HCT116 (cell line): ENCODE measurements around the gene ZNF718.

ENCODE experiments used
- CBX3 ChIP-seq: IDR thresholded peaks from 2 replicates; pipeline ENCODE4 v1.6.1; 2012; ENCODE audit warnings: low read depth
- CEBPB ChIP-seq: IDR thresholded peaks from 2 replicates; pipeline ENCODE4 v1.6.1; 2012; ENCODE audit warnings: low read depth
- EZH2phosphoT487 ChIP-seq: fragments of 200-600 bp; IDR thresholded peaks from 2 replicates; pipeline ENCODE4 v1.6.1; 2018; ENCODE audit warnings: antibody characterized with exemption, borderline replicate concordance
- JUND ChIP-seq: IDR thresholded peaks from 2 replicates; pipeline ENCODE4 v1.6.1; 2012
- POLR2A ChIP-seq: IDR thresholded peaks from 2 replicates; pipeline ENCODE4 v1.7.0; 2011; ENCODE audit warnings: borderline replicate concordance; ENCODE audit not compliant: insufficient read depth, insufficient read length; ENCODE audit errors: extremely low read depth
- POLR2AphosphoS5 ChIP-seq: IDR thresholded peaks from 2 replicates; pipeline ENCODE4 v1.6.1; 2011; ENCODE audit warnings: mild to moderate bottlenecking, low read depth, low read length, moderate library complexity
- SRF ChIP-seq: IDR thresholded peaks from 2 replicates; pipeline ENCODE4 v1.6.1; 2012; ENCODE audit warnings: low read depth
- ZNF274 ChIP-seq: fragments of 200-500 bp; sonication (Bioruptor generic); IDR thresholded peaks from 2 replicates; pipeline ENCODE4 v1.6.1; 2014; ENCODE audit warnings: mild to moderate bottlenecking, low read depth, low read length, inconsistent platforms
- TF ChIP-seq, protein P1 (sequence below): IDR thresholded peaks from 2 replicates; pipeline ENCODE4 v1.6.1; 2012; ENCODE audit warnings: low read depth
- TF ChIP-seq, protein P2 (sequence below), 3 experiments: fragments of 200-600 bp in 1 of 3; sonication (generic) in 1 of 3; IDR thresholded peaks in 2 of 3; conservative IDR thresholded peaks in 1 of 3; 2 replicates each; pipeline ENCODE4 v1.5.1; 2012 to 2017; ENCODE audit warnings: low read depth in 2 of 3, low read length in 2 of 3, antibody characterized with exemption in 1 of 3, borderline replicate concordance in 1 of 3, control low read depth in 1 of 3, mild to moderate bottlenecking in 1 of 3, mixed read lengths in 1 of 3, mixed run types in 1 of 3, moderate library complexity in 1 of 3; ENCODE audit not compliant: insufficient read depth in 1 of 3
- TF ChIP-seq, protein P3 (sequence below): IDR thresholded peaks from 2 replicates; pipeline ENCODE4 v1.6.1; 2012

DNA sequence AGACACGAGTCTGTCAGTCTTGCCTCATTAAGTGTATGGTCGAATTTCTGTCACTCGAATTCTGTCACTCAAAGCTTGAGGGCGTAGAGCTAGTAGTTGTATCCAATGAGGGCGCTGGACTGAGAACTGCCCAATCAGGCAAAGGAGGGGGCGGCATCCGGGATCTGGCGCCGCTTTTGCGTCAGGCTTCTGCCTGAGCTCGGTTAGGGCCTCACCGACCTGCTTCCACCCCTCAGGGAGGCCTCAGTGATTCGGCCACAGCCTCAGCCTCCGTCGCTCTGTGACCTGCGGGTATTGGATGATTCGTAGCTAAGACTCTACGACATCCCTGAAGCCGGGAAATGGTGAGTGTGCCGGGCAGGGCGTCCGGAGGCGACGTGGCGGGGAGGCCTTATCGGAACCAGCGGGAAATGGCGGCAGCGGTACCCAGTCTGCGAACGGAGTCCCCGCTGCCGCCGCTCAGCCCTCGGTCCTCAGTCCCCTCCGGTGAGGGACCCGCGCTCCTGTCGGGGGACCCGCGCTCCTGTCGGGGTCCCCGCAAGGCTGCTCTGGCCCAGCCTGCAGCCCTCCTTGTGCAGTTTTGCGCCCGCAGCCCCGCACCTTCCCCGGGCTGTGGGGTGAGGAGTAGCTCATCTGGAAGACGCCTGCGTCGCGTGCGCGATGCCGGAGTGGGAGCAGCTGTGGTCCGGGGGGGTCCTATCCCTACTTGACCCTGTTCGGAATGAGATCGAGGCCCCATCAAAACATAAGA is 88.3 kb downstream of the ZNF718 start:
- no peak for TF ChIP-seq SRF
- TF ChIP-seq ZNF274, result no peak
- no peak for TF ChIP-seq EZH2phosphoT487
- TF ChIP-seq, protein P1, sequence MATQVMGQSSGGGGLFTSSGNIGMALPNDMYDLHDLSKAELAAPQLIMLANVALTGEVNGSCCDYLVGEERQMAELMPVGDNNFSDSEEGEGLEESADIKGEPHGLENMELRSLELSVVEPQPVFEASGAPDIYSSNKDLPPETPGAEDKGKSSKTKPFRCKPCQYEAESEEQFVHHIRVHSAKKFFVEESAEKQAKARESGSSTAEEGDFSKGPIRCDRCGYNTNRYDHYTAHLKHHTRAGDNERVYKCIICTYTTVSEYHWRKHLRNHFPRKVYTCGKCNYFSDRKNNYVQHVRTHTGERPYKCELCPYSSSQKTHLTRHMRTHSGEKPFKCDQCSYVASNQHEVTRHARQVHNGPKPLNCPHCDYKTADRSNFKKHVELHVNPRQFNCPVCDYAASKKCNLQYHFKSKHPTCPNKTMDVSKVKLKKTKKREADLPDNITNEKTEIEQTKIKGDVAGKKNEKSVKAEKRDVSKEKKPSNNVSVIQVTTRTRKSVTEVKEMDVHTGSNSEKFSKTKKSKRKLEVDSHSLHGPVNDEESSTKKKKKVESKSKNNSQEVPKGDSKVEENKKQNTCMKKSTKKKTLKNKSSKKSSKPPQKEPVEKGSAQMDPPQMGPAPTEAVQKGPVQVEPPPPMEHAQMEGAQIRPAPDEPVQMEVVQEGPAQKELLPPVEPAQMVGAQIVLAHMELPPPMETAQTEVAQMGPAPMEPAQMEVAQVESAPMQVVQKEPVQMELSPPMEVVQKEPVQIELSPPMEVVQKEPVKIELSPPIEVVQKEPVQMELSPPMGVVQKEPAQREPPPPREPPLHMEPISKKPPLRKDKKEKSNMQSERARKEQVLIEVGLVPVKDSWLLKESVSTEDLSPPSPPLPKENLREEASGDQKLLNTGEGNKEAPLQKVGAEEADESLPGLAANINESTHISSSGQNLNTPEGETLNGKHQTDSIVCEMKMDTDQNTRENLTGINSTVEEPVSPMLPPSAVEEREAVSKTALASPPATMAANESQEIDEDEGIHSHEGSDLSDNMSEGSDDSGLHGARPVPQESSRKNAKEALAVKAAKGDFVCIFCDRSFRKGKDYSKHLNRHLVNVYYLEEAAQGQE, result no peak
- TF ChIP-seq, protein P2, sequence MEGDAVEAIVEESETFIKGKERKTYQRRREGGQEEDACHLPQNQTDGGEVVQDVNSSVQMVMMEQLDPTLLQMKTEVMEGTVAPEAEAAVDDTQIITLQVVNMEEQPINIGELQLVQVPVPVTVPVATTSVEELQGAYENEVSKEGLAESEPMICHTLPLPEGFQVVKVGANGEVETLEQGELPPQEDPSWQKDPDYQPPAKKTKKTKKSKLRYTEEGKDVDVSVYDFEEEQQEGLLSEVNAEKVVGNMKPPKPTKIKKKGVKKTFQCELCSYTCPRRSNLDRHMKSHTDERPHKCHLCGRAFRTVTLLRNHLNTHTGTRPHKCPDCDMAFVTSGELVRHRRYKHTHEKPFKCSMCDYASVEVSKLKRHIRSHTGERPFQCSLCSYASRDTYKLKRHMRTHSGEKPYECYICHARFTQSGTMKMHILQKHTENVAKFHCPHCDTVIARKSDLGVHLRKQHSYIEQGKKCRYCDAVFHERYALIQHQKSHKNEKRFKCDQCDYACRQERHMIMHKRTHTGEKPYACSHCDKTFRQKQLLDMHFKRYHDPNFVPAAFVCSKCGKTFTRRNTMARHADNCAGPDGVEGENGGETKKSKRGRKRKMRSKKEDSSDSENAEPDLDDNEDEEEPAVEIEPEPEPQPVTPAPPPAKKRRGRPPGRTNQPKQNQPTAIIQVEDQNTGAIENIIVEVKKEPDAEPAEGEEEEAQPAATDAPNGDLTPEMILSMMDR (IDR thresholded peaks at IDR 0.05 in 2 of 3, conservative IDR thresholded peaks at IDR 0.05 in 1 of 3; ENCODE audit: borderline replicate concordance in 1 of 3, insufficient read depth in 1 of 3, low read depth in 2 of 3, low read length in 2 of 3), result no peak
- no peak for TF ChIP-seq CBX3
- no peak for TF ChIP-seq POLR2AphosphoS5
- TF ChIP-seq, protein P3, sequence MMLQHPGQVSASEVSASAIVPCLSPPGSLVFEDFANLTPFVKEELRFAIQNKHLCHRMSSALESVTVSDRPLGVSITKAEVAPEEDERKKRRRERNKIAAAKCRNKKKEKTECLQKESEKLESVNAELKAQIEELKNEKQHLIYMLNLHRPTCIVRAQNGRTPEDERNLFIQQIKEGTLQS, result no peak
- no peak for TF ChIP-seq CEBPB
- TF ChIP-seq POLR2A, result no peak
- TF ChIP-seq JUND, result no peak
